Body of pancreas (tissue), 4 donors: ENCODE results near the gene NAGPA.

ENCODE experiments used
- POLR2A ChIP-seq, 3 donors: fragments of 450-650 bp; IDR thresholded peaks; one replicate each; pipeline ENCODE4 v1.6.1; 2016; ENCODE audit warnings: antibody characterized with exemption in 3 of 3, mild to moderate bottlenecking in 2 of 3
- TF ChIP-seq, protein P1 (sequence below), 7 experiments: fragments of 450-650 bp in 4 of 7; fragments of 200-600 bp in 3 of 7; sonication (generic) in 3 of 7; IDR thresholded peaks; one replicate each; pipeline ENCODE4 v1.5.1; 2016 to 2019; ENCODE audit warnings: antibody characterized with exemption in 7 of 7

DNA sequence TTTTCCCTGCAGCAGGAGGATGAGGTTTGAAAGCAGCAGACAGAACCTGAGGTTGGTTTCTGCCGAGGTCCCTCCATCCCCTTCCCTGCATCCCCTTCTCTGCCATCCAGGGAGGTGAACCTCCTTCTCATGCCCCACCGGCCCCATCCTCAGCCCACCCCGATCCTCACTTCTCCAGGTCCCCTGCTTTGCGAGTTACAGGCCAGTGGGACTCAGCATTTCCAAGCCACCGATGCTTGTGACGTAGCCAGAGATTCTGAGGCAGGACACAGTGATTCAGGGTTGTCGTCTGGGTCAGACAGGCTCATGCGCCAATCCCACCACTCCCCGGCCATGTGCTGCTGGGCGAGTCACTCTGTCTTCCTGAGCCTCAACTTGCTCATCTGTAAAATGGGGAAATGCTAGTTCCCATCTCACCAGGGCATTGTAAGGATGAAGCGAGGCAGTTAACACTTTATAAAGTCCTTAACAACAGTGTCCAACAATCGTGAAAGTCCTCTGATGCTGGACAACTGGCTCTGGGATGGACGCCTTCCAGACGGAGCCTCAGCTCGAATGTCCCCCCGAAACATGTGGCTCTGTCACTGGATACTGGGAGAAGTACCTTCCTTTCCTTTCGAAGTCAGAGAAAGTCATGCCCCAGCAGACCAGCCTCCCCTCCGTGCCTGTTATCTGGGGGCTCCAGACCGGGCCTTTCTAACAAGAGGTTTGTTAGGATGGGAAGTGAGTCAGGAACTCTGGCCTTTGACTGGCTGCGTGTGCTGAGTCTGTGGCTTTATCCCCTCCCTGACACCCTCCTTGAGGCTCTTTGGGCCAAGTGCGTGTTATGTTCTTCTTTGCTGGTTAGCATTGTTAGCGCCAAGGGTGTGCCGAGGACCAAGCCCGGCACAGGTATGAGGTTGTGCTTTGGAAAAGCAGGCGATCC, 53.7 kb downstream of the NAGPA start:
- TF ChIP-seq, protein P1, sequence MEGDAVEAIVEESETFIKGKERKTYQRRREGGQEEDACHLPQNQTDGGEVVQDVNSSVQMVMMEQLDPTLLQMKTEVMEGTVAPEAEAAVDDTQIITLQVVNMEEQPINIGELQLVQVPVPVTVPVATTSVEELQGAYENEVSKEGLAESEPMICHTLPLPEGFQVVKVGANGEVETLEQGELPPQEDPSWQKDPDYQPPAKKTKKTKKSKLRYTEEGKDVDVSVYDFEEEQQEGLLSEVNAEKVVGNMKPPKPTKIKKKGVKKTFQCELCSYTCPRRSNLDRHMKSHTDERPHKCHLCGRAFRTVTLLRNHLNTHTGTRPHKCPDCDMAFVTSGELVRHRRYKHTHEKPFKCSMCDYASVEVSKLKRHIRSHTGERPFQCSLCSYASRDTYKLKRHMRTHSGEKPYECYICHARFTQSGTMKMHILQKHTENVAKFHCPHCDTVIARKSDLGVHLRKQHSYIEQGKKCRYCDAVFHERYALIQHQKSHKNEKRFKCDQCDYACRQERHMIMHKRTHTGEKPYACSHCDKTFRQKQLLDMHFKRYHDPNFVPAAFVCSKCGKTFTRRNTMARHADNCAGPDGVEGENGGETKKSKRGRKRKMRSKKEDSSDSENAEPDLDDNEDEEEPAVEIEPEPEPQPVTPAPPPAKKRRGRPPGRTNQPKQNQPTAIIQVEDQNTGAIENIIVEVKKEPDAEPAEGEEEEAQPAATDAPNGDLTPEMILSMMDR (IDR thresholded peaks at IDR 0.05), result no peak
- no peak for TF ChIP-seq POLR2A (IDR thresholded peaks at IDR 0.05)
